Hepatocyte (in vitro differentiated cells): ENCODE data around the gene C2. TPM values are rescaled to one million over a fixed set of nuclear protein-coding genes. Genes with fewer than 3 reads are reported as not detected.

Experiments used
- DNase-seq: peaks from one replicate; pipeline ENCODE4 v3.0.0-alpha.2; 2016; ENCODE audit warnings: low spot score
- H2AFZ ChIP-seq: fragments of 200-600 bp; sonication (generic); 2 replicates; pipeline ENCODE4 v1.6.0; 2016; ENCODE audit warnings: antibody characterized with exemption, mild to moderate bottlenecking
- H3K27ac ChIP-seq: fragments of 200-600 bp; sonication (generic); 2 replicates; pipeline ENCODE4 v1.5.1; 2016; ENCODE audit warnings: mild to moderate bottlenecking
- H3K27me3 ChIP-seq: fragments of 200-600 bp; sonication (generic); 2 replicates; pipeline ENCODE4 v1.6.1; 2016
- H3K36me3 ChIP-seq: fragments of 200-600 bp; sonication (generic); replicated peaks from 2 replicates; pipeline ENCODE4 v1.5.1; 2016; ENCODE audit warnings: low read depth; ENCODE audit not compliant: insufficient read depth
- H3K4me1 ChIP-seq: fragments of 200-600 bp; sonication (generic); 2 replicates; pipeline ENCODE4 v1.5.1; 2016; ENCODE audit warnings: mild to moderate bottlenecking, moderate library complexity; ENCODE audit not compliant: insufficient read depth
- H3K4me2 ChIP-seq: fragments of 200-600 bp; sonication (generic); 2 replicates; pipeline ENCODE4 v1.6.0; 2016
- H3K4me3 ChIP-seq: fragments of 200-600 bp; sonication (generic); 2 replicates; pipeline ENCODE4 v1.5.1; 2016; ENCODE audit warnings: mild to moderate bottlenecking
- H3K79me2 ChIP-seq: fragments of 200-600 bp; sonication (generic); 2 replicates; pipeline ENCODE4 v1.6.0; 2017; ENCODE audit warnings: mild to moderate bottlenecking
- H3K9me2 ChIP-seq: fragments of 200-600 bp; sonication (generic); replicated peaks from 2 replicates; pipeline ENCODE4 v1.6.0; 2017; ENCODE audit warnings: mild to moderate bottlenecking; ENCODE audit not compliant: insufficient read depth
- H3K9me3 ChIP-seq: fragments of 200-600 bp; sonication (generic); 2 replicates; pipeline ENCODE4 v1.5.1; 2016; ENCODE audit warnings: low read depth, mild to moderate bottlenecking
- H4K20me1 ChIP-seq: fragments of 200-600 bp; sonication (generic); 2 replicates; pipeline ENCODE4 v1.6.0; 2016; ENCODE audit warnings: mild to moderate bottlenecking; ENCODE audit not compliant: insufficient read depth, poor library complexity, severe bottlenecking
- CTCF ChIP-seq: fragments of 200-600 bp; sonication (generic); IDR thresholded peaks from 2 replicates; pipeline ENCODE4 v1.5.1; 2016; ENCODE audit warnings: antibody characterized with exemption, mild to moderate bottlenecking; ENCODE audit not compliant: poor library complexity
- EZH2 ChIP-seq: fragments of 200-600 bp; sonication (generic); IDR thresholded peaks from 2 replicates; pipeline ENCODE4 v1.6.1; 2016; ENCODE audit warnings: antibody characterized with exemption, mild to moderate bottlenecking, borderline replicate concordance
- EZH2phosphoT487 ChIP-seq: fragments of 200-600 bp; sonication (generic); IDR thresholded peaks from one replicate; pipeline ENCODE4 v1.6.1; 2018; ENCODE audit warnings: antibody characterized with exemption, mild to moderate bottlenecking, low read depth, moderate library complexity; ENCODE audit not compliant: unreplicated experiment, severe bottlenecking
- WGBS: methylation state at CpG from one replicate; pipeline ENCODE4 v1.1.6; 2016; ENCODE audit warnings: low lambda C conversion rate; ENCODE audit errors: missing lambda C conversion rate; 5-methylcytosine and 5-hydroxymethylcytosine counted together
- polyA plus RNA-seq: library from polyadenylated mRNA; unstranded; fragments of >200 nt; fragmentation: Nextera tagmentation; extraction: Ambion mirVana; gene quantifications from 2 replicates; pipeline ENCODE4 v1.2.1, GENCODE V29; 2016
- total RNA-seq: library from RNA; depleted of rRNA; stranded (reverse); fragments of >200 nt; gene quantifications from 2 replicates; pipeline ENCODE4 v1.2.3, GENCODE V29; 2014

C2 gene
- total and polyA plus RNA-seq, 2 experiments from 2014 or later = 46.4 to 48.3 TPM

DNA sequence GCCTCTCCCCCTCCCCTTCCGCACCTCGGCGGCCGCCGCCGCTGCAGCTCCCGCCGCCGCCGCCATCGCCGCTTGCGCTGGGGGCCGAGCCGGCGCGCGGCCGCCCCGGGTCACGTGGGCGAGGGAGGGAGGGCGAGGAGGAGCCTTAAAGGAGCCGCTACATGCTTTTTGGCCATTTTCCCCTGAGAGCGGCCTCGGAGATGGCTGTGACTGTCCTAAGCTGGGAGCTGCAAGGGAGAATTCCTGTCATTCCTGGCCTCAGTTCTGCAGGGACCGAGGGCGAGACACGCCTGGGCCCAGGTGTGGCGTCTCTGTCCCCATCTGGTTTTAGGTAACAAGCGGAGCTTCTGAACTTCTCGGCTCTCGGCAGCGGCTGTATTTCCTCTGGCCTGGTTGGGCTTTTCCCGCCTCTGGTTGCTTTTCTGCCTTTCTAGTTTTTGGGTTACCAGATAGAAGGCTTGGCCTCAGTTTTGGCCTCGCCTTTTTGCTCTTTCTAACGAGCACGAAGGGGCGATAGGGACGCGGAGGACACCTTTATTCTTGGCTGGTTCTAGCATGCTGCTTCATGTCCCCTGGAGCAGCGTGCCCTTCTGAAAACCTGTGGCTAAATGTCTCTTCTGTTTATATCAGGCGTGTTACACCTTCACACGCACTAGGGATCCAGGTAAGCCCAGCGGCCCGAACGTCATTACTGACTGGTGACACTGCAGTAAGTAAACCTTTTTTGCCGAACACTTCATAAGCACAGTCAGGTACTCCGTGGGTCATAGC lies 29.7 kb upstream of the C2 start, which contains the start of gene EHMT2:
TSS of gene EHMT2 (minus strand) at position 87 of the 771 bp plus-strand sequence. CDS start at position 66, 21 bp downstream.
- Histone ChIP-seq H3K36me3 (no peaks in the 10 kb centered on the region), H3K27me3 (no peaks in the 10 kb centered on the region), H3K27ac (peak within 1 kb of the TSS; percentile 73), H3K4me1 (peaks cover 17% of the 10 kb centered on the region), H2AFZ (peak within 1 kb of the TSS; percentile 98), H3K9me2 (no peaks in the 10 kb centered on the region), H3K9me3 (no peaks in the 10 kb centered on the region), H3K4me2 (peak within 1 kb of the TSS; percentile 97), H4K20me1 (no peaks in the 10 kb centered on the region), H3K79me2 (peaks cover 37% of the 10 kb centered on the region), H3K4me3 (peak within 1 kb of the TSS; percentile 99)
- 1% methylated on average over 42 of the region's 49 CpGs for WGBS
- DNase-seq = peak; percentile 95
- TF ChIP-seq EZH2phosphoT487 (no peak), CTCF (no peak), EZH2 (no peak)

- Histone ChIP-seq H3K4me2 (peak overlapping the region; percentile 89), H3K36me3 (no peaks in the 10 kb centered on the region), H2AFZ (peak overlapping the region; percentile 69), H3K9me2 (no peaks in the 10 kb centered on the region), H3K27me3 (no peaks in the 10 kb centered on the region), H4K20me1 (no peaks in the 10 kb centered on the region), H3K4me1 (peaks cover 21% of the 10 kb centered on the region), H3K79me2 (peaks cover 37% of the 10 kb centered on the region), H3K27ac (peak overlapping the region; percentile 70), H3K9me3 (no peaks in the 10 kb centered on the region), H3K4me3 (peak overlapping the region; percentile 63)
- peak; percentile 69 for DNase-seq
- 16% methylated on average over 8 of the region's 8 CpGs for WGBS
- no peak for TF ChIP-seq EZH2phosphoT487
- no peak for TF ChIP-seq EZH2
- TF ChIP-seq CTCF = no peak
These were observed 29.0 kb upstream of the C2 start for GRCh38 chr6:31898383-31899011.

DNA sequence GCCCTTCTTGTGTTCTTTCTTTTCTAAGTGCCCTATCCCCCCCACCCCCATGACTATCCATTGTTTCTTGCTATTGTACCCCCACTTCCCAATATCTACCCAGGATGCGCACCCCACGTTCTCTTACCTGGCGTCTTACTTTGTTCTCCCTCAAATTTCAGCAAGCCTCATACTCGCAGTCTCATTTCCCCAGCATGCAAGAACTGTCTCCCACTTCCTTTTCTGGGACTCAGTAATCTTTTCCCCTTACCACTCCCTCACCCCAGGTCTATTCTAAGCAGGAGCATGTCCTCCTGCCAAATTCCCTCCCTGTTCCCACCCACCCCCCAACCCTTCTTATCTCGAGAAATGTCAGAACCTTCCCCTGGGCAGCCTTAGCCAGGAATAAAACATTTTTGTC lies 28.3 kb upstream of the C2 start:
- no peak for TF ChIP-seq EZH2phosphoT487
- TF ChIP-seq EZH2 = no peak
- no peak for TF ChIP-seq CTCF
- Histone ChIP-seq H3K27me3 (no peaks in the 10 kb centered on the region), H4K20me1 (no peaks in the 10 kb centered on the region), H3K4me3 (no peak overlapping the region), H3K79me2 (peaks cover 37% of the 10 kb centered on the region), H3K4me1 (peaks cover 24% of the 10 kb centered on the region), H3K4me2 (peak overlapping the region; percentile 89), H3K27ac (no peak overlapping the region), H3K36me3 (no peaks in the 10 kb centered on the region), H2AFZ (no peak overlapping the region), H3K9me2 (no peaks in the 10 kb centered on the region), H3K9me3 (no peaks in the 10 kb centered on the region)
- WGBS = 88% methylated on average over 5 of the region's 5 CpGs
- DNase-seq = no peak
